Hippocampal formation (tissue), 2 donors: Measurements from ENCODE around the gene TMEM154.
"Not testable (repeated sequence)": the region's sequence is repeated elsewhere in the genome, so short reads cannot be mapped to it uniquely, and the experiment has no call there.

Experiments
- DNase-seq, 2 donors: peaks; one replicate each; lab custom pipeline; 2025; lab: John Stamatoyannopoulos, UW

Gene TMEM154

GRCh38 chr4:152667781-152668180, 12.0 kb downstream of the TMEM154 start:
- no peak for DNase-seq

GRCh38 chr4:152666946-152667345, 12.9 kb downstream of the TMEM154 start:
- no peak for DNase-seq

- DNase-seq = no peak
Observed at GRCh38 chr4:152665691-152666395, 14.0 kb downstream of the TMEM154 start.

GRCh38 chr4:152664067-152664378, 15.8 kb downstream of the TMEM154 start:
- not testable (repeated sequence) for DNase-seq

- DNase-seq = no peak
Observed at GRCh38 chr4:152663203-152664066, 16.4 kb downstream of the TMEM154 start.

GRCh38 chr4:152661649-152662048, 18.1 kb downstream of the TMEM154 start:
- DNase-seq = no peak

GRCh38 chr4:152660526-152660925, 19.3 kb downstream of the TMEM154 start:
- no peak for DNase-seq

GRCh38 chr4:152659806-152660205, 20.0 kb downstream of the TMEM154 start:
- DNase-seq = no peak

GRCh38 chr4:152657657-152658056, 22.1 kb downstream of the TMEM154 start:
- DNase-seq = no peak

GRCh38 chr4:152655272-152656129, 24.3 kb downstream of the TMEM154 start:
- DNase-seq = no peak

GRCh38 chr4:152652102-152652501, 27.7 kb downstream of the TMEM154 start:
- no peak for DNase-seq

GRCh38 chr4:152651473-152652060, 28.2 kb downstream of the TMEM154 start:
- DNase-seq = no peak

GRCh38 chr4:152646221-152646620, 33.6 kb downstream of the TMEM154 start:
- no peak for DNase-seq

GRCh38 chr4:152644130-152644529, 35.7 kb downstream of the TMEM154 start:
- DNase-seq = no peak

GRCh38 chr4:152643153-152644035, 36.4 kb downstream of the TMEM154 start:
- no peak for DNase-seq

- DNase-seq = peak in 1 of 2 donors; percentile 28
Observed at GRCh38 chr4:152640058-152640921, 39.5 kb downstream of the TMEM154 start.

- DNase-seq = no peak
Observed at GRCh38 chr4:152635851-152636250, 43.9 kb downstream of the TMEM154 start.

- DNase-seq = no peak
Observed at GRCh38 chr4:152634110-152634760, 45.6 kb downstream of the TMEM154 start.

- no peak for DNase-seq
Observed at GRCh38 chr4:152633118-152633517, 46.7 kb downstream of the TMEM154 start.
